ENCODE measurements around the gene SBF2. TPM values are rescaled to one million over a fixed set of nuclear protein-coding genes. Genes with fewer than 3 reads are reported as not detected.
"Not testable (repeated sequence)": the region's sequence is repeated elsewhere in the genome, so short reads cannot be mapped to it uniquely, and the experiment has no call there.

Gene SBF2
- total RNA-seq, 2 experiments from 2014 or later, result 7.0 to 7.1 TPM

DNA sequence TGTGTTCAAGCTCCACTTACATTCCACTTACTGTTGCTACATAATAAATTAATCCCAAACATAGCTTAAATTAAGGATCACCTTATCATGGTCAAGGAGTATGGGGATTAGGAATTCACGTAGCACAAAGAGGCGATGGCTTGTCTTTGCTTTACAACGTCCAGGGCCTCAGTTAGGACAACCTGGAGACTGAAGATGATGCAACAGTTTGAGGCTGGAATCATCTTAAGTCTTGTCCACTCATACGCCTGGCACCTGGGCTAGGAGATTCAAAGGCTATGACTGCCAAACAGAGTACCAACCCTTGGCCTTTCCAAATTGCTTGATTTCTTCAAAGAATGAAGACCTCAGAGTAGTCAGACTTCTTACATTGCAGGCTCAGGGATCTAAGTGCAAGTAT, 149.1 kb downstream of the SBF2 start:
- intact Hi-C loops (cut with micrococcal nuclease), result no loop called here
- peaks cover 6% of the 10 kb centered on the region for H3K9me3 Mint-ChIP-seq
- ChIA-PET POLR2A (no interaction called here), CTCF (no interaction called here)
- H3K27ac Mint-ChIP-seq, result no peak overlapping the region
- DNase-seq, result no peak
- no peak overlapping the region for H3K4me3 Mint-ChIP-seq
- H3K27me3 Mint-ChIP-seq, result no peaks in the 10 kb centered on the region
- H3K36me3 Mint-ChIP-seq, result peaks cover 4% of the 10 kb centered on the region
- no peaks in the 10 kb centered on the region for H3K4me1 Mint-ChIP-seq (ENCODE audit: low read depth)

DNA sequence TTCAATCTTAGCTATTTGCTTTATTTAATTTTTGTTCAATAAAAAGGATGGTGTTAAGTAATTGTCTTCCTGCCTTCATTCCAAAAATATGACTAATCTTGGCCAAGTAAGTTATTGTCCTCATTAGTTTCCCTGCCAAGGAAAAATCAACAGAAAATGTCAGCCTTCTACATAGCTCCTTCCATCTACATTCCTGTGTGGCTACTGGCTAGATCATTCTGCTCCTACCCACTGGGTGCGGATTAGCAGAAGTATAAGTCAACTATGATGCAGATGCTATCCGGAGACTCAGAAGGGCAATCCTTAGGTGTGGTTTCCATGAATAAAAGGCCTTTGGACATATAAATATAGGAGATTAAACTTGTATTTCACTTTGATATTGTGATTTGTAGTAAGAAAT, 154.4 kb downstream of the SBF2 start:
- H3K4me3 Mint-ChIP-seq, result no peak overlapping the region
- DNase-seq, result no peak
- intact Hi-C loops (cut with micrococcal nuclease), result no loop called here
- peaks cover 13% of the 10 kb centered on the region for H3K9me3 Mint-ChIP-seq
- ChIA-PET CTCF (interaction anchor here (1.0 kb wide), 1 partner anchor 165 kb away, joined by 3 read pairs; no protein-coding TSS in a partner anchor), POLR2A (no interaction called here)
- H3K4me1 Mint-ChIP-seq (ENCODE audit: low read depth), result no peaks in the 10 kb centered on the region
- no peak overlapping the region for H3K27ac Mint-ChIP-seq
- H3K36me3 Mint-ChIP-seq, result peaks cover 2% of the 10 kb centered on the region
- no peaks in the 10 kb centered on the region for H3K27me3 Mint-ChIP-seq

DNA sequence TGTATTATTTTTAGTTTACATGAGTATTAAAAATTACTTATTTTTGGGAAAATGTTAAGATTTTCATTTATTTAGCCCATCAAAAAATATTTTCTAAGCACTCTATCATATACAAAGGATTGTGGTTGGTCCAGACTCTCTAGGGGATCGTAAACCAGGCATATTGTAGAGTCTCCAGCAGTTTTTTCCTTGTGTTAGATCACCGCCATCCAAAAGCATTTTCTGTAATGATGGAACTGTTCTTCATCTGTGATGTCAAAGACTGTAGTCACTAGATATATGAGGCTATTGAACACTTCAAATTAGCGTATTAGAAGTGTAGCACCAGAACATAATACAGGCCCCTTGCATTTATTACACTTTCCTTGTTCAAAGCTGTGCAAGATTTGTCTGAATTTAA, 154.9 kb downstream of the SBF2 start:
- no peak overlapping the region for H3K27ac Mint-ChIP-seq
- DNase-seq, result no peak
- POLR2A ChIA-PET, result no interaction called here
- CTCF ChIA-PET, result no interaction called here
- H3K36me3 Mint-ChIP-seq, result peaks cover 2% of the 10 kb centered on the region
- intact Hi-C loops (cut with micrococcal nuclease), result no loop called here
- H3K27me3 Mint-ChIP-seq, result no peaks in the 10 kb centered on the region
- peaks cover 13% of the 10 kb centered on the region for H3K9me3 Mint-ChIP-seq
- H3K4me1 Mint-ChIP-seq (ENCODE audit: low read depth), result no peaks in the 10 kb centered on the region
- H3K4me3 Mint-ChIP-seq, result no peak overlapping the region

- no peak for DNase-seq
- intact Hi-C loops (cut with micrococcal nuclease), result no loop called here
- Mint-ChIP-seq H3K36me3 (peaks cover 2% of the 10 kb centered on the region), H3K27me3 (no peaks in the 10 kb centered on the region), H3K4me3 (no peak overlapping the region), H3K27ac (no peak overlapping the region), H3K4me1 (ENCODE audit: low read depth) (no peaks in the 10 kb centered on the region), H3K9me3 (peaks cover 13% of the 10 kb centered on the region)
- CTCF ChIA-PET, result no interaction called here
- POLR2A ChIA-PET, result no interaction called here
Measured at GRCh38 chr11:10134975-10135481, 159.0 kb downstream of the SBF2 start.

DNA sequence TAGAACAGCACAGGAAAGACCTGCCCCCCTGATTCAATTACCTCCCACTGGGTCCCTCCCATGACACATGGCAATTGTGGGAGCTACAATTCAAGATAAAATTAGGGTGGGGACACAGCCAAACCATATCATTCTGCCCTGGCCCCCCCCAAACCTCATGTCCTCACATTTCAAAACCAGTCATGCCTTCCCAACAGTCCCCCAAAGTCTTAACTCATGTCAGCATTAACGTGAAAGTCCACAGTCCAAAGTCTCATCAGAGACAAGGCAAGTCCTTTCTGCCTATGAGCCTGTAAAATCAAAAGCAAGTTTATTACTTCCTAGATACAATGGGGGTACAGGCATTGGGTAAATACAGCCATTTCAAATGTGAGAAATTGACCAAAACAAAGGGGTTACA, 159.8 kb downstream of the SBF2 start:
- H3K4me3 Mint-ChIP-seq; CTCF ChIA-PET; H3K4me1 Mint-ChIP-seq (ENCODE audit: low read depth); H3K36me3 Mint-ChIP-seq; H3K27me3 Mint-ChIP-seq; H3K27ac Mint-ChIP-seq; intact Hi-C loops (cut with micrococcal nuclease); POLR2A ChIA-PET; DNase-seq: not testable (repeated sequence)
- peaks cover 13% of the 10 kb centered on the region for H3K9me3 Mint-ChIP-seq

GRCh38 chr11:10133251-10133650, 160.8 kb downstream of the SBF2 start:
- peaks cover 10% of the 10 kb centered on the region for H3K9me3 Mint-ChIP-seq
- H3K4me1 Mint-ChIP-seq (ENCODE audit: low read depth); H3K4me3 Mint-ChIP-seq; H3K36me3 Mint-ChIP-seq; POLR2A ChIA-PET; intact Hi-C loops (cut with micrococcal nuclease); H3K27me3 Mint-ChIP-seq; DNase-seq; H3K27ac Mint-ChIP-seq; CTCF ChIA-PET: not testable (repeated sequence)

DNA sequence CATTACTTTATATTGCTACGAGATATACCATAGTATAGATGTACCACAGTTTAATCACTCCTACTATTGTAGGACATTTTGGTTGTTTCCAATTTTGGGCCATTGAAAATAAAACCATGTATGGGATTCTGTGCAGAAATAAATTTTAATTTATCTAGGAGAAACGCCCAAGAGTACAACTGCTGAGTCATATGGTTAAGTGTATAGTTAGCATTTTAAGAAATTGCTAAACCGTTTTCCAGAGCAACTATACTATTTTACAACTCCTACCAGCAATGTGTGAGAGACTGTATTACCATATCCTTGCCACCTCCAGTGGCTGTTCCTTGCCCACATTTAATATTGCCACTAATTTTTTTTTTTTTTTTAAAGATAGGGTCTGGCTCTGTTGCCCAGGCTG, 163.1 kb downstream of the SBF2 start:
- CTCF ChIA-PET, result no interaction called here

DNA sequence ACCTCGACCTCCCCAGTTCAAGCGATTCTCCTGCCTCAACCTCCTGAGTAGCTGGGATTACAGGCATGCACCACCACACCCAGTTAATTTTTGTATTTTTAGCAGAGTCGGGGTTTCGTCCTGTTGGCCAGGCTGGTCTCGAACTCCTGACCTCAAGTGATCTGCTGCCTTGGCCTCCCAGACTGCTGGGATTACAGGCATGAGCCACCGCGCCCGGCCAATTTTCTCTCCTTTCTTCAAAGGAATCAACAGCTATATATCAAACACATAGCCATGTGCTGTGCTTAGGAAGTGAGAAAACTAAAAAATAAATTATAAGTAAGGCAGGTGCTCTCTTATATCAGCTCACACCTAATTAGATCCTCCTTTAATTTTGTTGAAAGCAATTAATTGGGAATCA, 164.8 kb downstream of the SBF2 start:
- CTCF ChIA-PET; H3K9me3 Mint-ChIP-seq; H3K4me3 Mint-ChIP-seq; H3K36me3 Mint-ChIP-seq; H3K27me3 Mint-ChIP-seq; POLR2A ChIA-PET; H3K27ac Mint-ChIP-seq; intact Hi-C loops (cut with micrococcal nuclease); H3K4me1 Mint-ChIP-seq (ENCODE audit: low read depth); DNase-seq: not testable (repeated sequence)

More for the DNA sequence above, 163.1 kb downstream of the SBF2 start:
- H3K36me3 Mint-ChIP-seq, result peaks cover 2% of the 10 kb centered on the region
- intact Hi-C loops (cut with micrococcal nuclease), result no loop called here
- no peak overlapping the region for H3K4me3 Mint-ChIP-seq
- no peak overlapping the region for H3K27ac Mint-ChIP-seq
- no peaks in the 10 kb centered on the region for H3K27me3 Mint-ChIP-seq
- POLR2A ChIA-PET, result no interaction called here
- no peak for DNase-seq
- H3K4me1 Mint-ChIP-seq (ENCODE audit: low read depth), result peaks cover 3% of the 10 kb centered on the region
- H3K9me3 Mint-ChIP-seq, result peaks cover 7% of the 10 kb centered on the region

- no peaks in the 10 kb centered on the region for H3K9me3 Mint-ChIP-seq
- H3K27me3 Mint-ChIP-seq, result no peaks in the 10 kb centered on the region
- H3K36me3 Mint-ChIP-seq, result no peaks in the 10 kb centered on the region
- H3K4me1 Mint-ChIP-seq (ENCODE audit: low read depth), result peaks cover 4% of the 10 kb centered on the region
- no peak overlapping the region for H3K4me3 Mint-ChIP-seq
- intact Hi-C loops (cut with micrococcal nuclease), result no loop called here
- POLR2A ChIA-PET, result no interaction called here
- no peak for DNase-seq
- H3K27ac Mint-ChIP-seq, result no peak overlapping the region
- CTCF ChIA-PET, result no interaction called here
Measured at GRCh38 chr11:10125522-10126133, 168.4 kb downstream of the SBF2 start.

GRCh38 chr11:10122326-10123197, 171.5 kb downstream of the SBF2 start:
- intact Hi-C loops (cut with micrococcal nuclease), result no loop called here
- peaks cover 4% of the 10 kb centered on the region for H3K4me1 Mint-ChIP-seq (ENCODE audit: low read depth)
- no peaks in the 10 kb centered on the region for H3K9me3 Mint-ChIP-seq
- no peak overlapping the region for H3K27ac Mint-ChIP-seq
- H3K27me3 Mint-ChIP-seq, result no peaks in the 10 kb centered on the region
- no peak for DNase-seq
- CTCF ChIA-PET, result no interaction called here
- H3K36me3 Mint-ChIP-seq, result no peaks in the 10 kb centered on the region
- POLR2A ChIA-PET, result no interaction called here
- no peak overlapping the region for H3K4me3 Mint-ChIP-seq

DNA sequence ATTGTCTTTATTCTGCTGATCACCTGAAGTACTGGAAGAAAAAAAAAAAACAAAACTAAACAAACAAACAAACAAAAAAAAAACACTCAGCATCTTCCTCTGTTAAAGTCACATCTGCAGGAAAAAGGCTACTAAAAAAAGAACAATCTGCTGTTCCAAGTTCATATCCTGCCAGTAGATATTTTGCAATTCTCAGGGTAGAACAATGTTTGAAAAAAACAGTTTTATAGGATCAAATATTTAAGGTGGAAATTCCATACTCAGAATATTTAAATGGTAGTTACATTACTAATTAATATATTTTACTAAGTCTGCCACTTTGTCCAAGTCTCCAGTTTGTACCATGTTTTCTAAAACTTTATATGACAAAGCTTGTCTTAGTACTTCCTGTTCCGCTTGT, 175.2 kb downstream of the SBF2 start:
- intact Hi-C loops (cut with micrococcal nuclease), result no loop called here
- Mint-ChIP-seq H3K4me1 (ENCODE audit: low read depth) (peaks cover 2% of the 10 kb centered on the region), H3K9me3 (no peaks in the 10 kb centered on the region), H3K4me3 (no peak overlapping the region), H3K27ac (no peak overlapping the region), H3K27me3 (no peaks in the 10 kb centered on the region), H3K36me3 (no peaks in the 10 kb centered on the region)
- CTCF ChIA-PET, result no interaction called here
- POLR2A ChIA-PET, result no interaction called here
- DNase-seq, result no peak

DNA sequence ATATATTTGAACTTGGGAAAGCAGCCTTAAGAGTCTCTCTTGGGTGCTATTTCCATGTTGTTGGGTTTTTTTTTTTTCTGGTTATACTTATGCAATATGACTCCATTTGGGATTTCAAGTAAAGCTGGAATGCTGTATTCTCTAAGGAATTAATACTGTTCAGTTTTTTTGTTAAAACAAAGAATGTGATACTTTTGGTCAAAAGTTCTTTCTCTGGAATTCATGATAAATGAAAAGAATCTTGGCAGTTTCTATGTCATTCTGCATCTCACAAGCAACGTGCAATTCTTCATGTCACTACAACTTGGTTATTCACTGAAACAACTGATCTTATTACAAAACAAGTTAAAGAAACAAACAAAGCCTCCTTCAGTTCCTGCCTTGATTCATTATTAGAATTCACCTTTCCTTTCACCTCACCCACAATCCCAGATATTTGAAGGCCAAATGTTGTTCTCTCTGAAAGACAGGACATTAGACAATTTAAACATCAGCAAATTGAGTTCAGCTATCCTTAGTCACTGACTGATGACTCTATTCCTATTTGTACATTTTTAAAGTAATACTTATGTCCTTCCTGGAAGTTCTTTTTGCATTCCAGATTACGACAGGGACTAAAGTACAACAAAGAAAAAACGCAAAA, 176.2 kb downstream of the SBF2 start:
- no peaks in the 10 kb centered on the region for H3K9me3 Mint-ChIP-seq
- no peaks in the 10 kb centered on the region for H3K4me1 Mint-ChIP-seq (ENCODE audit: low read depth)
- no peak for DNase-seq
- H3K36me3 Mint-ChIP-seq, result no peaks in the 10 kb centered on the region
- POLR2A ChIA-PET, result no interaction called here
- no peaks in the 10 kb centered on the region for H3K27me3 Mint-ChIP-seq
- no peak overlapping the region for H3K4me3 Mint-ChIP-seq
- no peak overlapping the region for H3K27ac Mint-ChIP-seq
- CTCF ChIA-PET, result no interaction called here
- intact Hi-C loops (cut with micrococcal nuclease), result no loop called here
